ENCODE results near the gene CRACDL.

The CRACDL gene

DNA sequence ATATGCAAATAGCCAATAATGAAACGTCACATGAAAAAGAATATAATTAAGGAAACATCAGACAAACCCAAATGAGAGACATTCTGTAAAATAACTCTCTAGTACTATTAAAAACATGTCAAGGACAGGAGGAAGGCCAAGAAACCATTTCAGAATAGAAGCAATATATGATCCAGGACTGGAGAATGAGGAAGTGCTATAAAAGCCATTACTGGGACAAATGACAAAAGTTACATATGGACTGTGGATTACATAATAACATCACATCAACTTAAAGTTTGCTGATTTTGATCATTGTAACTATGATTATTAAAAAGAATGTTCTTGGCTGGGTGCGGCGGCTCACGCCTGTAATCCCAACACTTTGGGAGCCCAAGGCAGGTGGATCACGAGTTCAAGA lies 81.3 kb downstream of the CRACDL start:
- no peak for DNase-seq (ENCODE audit: low read depth, low spot score)

DNA sequence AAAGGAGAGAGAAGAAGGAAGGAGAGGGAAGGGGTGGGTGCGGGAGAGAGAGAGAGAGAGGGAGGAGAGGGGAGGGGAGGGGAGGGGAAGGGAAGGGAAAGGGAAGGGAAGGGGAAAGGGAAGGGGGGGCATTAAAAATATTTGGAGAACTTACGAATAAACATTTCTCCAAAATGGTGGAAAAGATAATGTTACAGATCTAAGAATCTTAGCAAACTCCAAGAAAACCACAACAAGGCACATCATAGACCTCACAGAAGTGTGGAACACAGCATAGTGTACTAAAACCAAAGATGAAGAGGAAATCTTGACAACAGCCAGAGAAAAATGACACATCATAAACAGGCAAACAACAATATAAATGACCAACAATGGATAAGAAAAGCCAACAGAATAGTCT lies 83.1 kb downstream of the CRACDL start:
- DNase-seq (ENCODE audit: low read depth, low spot score) = no peak

DNA sequence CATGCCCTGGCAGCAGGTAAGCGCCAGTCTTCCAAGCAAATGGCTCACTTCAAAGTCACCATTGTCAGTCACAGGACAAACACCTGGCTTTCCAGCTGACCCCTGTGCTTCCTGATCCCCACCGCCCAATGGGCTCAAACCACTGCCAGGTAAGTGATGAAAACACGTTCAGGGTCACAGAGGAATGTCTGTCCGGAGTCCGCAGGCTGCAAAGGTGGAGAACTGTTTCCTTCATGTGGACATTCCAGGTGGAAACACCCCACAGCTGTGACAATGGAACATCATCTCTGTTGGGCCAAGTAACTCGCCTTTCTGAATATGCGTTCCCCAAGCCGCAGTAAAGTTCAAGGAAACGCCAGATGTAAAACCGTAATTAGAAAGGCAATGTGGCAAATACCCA lies 86.0 kb downstream of the CRACDL start:
- DNase-seq (ENCODE audit: low read depth, low spot score) = no peak

DNA sequence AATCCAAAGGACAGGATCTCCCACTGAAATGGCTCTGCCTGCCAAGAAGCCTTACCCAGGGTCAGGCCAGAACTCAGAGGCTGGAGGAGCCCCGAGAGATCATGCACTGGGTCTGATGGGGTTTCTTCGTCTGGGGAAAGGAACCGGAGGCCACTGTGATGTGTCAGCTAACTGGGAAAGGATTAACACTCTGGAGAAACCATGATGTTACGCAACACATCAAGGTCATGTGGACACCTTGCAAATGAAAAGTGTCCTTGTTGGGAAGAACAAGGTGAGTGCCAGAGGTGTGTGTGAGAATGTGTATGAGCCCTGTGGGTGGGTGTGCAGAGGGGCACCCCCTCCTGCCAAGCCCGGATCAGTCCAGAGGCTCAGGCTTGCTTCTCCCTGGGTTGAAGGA lies 86.9 kb downstream of the CRACDL start:
- DNase-seq (ENCODE audit: low read depth, low spot score) = no peak

DNA sequence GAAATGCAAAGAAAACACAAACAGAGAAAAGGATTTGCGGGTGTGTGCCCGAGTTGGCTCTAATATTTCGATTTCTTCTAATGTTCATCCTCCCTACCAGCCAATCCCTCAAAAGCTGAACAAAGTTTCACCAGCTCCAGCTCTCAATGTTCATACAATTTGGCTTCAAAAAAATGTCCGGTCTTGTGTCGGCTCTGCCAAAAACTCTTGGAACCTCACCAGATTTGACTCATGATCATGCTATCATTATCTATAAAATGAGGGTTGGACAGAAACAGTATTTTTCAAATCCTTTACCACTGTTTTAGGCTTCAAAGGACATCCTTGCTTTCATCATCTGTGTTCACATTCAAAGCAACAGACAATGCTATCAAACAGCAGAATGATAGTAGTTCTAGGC lies 88.2 kb downstream of the CRACDL start:
- no peak for DNase-seq (ENCODE audit: low read depth, low spot score)

DNA sequence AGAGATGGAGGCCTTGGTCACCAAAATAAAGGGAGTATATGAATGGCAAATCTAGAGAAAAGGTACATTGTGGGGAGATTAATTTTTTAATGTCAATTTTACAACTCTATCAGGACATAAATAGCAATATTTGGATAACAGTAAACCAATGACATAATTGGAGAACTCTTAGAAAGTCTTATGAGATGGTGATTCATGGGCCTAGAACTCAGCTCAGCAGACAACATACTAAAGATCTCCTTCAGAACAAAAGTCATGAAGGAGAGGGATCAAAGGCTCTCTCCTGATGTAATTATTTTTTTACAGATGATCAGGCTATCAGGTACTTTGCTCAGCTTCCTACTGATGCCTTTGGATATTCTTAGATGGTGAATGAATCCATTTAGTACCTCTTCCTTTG lies 90.0 kb downstream of the CRACDL start:
- DNase-seq (ENCODE audit: low read depth, low spot score) = no peak

DNA sequence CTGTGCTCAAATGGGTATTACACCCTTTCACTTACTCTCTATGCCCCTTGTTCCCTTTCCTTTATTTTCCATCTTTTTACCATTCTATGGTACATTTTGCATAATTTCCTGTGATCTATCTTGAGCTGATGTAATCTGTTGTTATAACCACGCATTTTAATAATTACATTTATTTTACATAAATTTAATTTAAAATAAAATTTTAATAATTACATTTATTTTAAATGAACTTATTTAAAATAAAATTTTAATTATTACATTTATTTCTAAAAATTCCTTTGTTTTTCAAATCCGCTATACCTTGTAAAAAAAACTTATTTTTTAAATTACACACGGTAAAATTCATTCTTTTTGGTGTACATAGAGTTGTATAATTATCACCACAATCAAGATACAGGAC lies 93.9 kb downstream of the CRACDL start:
- DNase-seq (ENCODE audit: low read depth, low spot score) = no peak

DNA sequence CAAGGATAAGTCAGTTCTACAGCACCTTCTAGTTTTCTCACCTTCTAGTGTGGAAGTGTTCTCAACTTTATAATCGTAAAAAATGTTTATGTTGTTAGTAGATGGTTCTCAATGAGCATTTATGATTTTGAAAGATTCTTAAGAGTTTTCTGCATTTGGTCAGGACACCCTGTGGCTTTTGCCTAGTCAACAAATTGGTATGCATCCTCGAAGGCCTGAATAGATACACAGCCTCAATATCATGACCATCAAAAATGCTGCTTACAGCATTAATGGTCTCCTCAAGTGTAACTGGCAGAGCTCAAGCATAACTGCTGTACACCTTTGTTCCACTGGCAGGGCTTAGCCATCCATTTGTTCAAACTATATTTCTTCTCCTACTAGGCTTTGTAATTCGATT lies 96.7 kb downstream of the CRACDL start:
- peak; percentile 20 for DNase-seq (ENCODE audit: low read depth, low spot score)

DNA sequence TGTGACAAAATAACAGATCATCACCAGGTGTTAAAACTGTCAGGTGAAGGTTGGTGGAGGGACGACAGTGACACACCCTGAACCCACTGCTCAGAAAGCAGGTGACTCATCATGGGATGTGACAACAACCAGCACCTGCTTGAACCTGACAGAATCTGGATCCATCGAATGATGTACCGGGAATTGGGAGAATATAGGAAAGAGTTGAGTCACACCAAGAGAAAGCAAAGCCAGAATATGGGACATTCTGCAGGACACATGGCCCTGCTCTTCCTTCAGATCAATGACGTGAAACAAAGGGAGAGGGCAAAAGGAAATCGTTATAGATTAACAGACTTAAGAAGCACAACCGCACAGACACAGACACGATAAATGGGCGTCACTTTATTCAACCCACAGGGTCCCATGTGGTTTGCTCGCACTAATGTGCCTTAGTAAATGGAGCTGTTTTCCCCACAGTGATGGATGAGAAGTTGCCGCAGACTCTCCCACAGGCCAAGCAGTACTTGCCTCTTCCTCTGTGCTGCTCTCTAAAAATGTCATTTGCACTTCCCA lies 100.1 kb downstream of the CRACDL start:
- DNase-seq (ENCODE audit: low read depth, low spot score) = no peak

DNA sequence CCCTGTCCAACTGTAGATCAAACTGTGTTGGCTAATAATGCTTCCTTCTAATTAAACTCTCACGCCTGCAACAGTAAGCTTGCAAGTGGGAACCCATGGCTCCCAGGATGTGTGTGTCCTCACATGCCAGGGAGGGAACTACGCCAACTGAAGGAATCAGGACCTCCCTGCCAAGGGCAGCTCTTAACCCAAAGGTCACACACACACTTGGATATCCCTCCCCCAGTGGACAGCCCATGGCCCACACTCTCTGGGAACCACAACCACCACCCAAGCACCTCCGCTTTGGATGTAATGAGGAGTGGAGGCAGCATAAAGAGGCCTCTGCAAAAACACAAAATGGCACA lies 102.1 kb downstream of the CRACDL start:
- no peak for DNase-seq (ENCODE audit: low read depth, low spot score)

DNA sequence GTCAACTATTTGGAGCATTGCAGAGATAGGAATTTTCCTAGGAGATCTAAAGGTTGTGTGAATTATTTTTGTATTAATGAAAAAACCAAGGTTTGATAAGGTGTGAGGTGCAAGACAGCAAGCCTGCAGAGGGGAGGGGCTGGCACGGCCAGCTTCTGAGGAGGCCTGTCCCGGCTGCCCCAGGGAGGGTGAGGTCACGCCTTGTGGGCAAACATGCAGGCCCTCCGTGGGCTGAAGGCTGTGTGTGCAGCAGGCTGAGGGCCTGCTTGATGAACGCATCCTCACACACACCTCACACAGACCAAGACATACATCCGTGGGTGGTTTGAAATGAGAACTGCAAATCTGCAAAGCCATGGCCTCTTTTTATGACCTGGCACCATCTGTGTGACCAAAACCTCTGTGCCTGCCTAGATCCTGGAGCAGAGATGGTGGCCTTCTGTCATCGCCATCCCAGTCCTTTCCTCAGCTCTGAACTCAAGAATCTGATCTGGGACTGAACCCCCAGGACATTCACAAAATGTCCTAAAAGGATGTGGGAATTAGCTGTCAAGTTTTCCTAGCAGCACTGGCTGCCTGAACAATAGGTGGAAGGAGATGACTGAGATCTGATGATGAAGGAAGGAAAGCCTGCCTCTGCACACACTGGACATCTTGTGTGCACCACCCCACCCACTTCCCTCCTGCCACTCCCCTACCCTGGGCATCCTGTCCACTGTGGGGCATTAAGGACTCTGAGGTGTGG lies 102.7 kb downstream of the CRACDL start:
- DNase-seq (ENCODE audit: low read depth, low spot score) = no peak

DNA sequence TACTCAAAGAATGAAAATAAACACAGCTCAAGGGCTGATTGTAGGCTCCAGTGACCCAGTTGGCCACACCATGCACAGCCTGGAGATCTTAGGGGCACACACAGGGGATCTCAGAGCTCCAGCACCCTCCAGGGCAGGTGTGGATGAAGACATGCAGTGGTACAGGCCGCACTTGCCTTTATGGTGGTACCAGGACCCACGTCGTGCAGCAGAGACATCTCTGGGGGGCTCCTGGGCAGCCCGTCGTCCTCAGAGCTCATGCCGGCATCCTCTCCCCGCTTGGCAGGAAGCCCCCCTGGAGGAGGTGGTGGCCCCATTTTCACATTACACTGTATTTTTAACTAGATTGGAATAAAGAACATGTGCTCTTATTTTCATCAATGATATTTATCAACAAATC lies 103.9 kb downstream of the CRACDL start:
- DNase-seq (ENCODE audit: low read depth, low spot score) = no peak

DNA sequence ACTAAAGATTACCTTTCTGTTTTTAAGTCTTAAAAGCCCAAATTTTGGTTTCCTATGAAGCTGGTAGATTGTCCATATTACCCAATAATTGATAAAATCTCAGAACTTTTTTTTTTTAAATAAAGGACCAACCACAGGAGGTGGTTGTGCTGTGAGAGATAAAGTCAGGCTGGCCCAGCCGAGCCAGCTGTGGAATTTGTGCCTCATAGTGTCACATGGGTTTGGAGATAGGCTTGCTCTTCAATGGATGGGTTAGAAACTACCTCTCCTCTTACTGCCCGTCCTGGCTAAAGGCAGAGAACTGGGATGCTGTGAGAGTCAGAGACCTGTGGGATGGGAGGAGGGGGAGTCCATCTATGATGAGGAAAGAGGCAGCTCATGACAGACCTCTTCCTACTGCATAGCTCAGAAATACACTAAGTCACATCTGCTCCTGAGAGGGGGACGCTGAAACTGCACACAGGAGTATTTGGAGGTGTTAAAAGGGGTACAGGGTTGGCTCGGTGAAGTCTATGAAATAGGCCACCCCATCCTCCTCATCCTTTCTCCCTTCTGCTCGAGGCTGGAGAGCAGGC lies 105.4 kb downstream of the CRACDL start:
- DNase-seq (ENCODE audit: low read depth, low spot score) = no peak

DNA sequence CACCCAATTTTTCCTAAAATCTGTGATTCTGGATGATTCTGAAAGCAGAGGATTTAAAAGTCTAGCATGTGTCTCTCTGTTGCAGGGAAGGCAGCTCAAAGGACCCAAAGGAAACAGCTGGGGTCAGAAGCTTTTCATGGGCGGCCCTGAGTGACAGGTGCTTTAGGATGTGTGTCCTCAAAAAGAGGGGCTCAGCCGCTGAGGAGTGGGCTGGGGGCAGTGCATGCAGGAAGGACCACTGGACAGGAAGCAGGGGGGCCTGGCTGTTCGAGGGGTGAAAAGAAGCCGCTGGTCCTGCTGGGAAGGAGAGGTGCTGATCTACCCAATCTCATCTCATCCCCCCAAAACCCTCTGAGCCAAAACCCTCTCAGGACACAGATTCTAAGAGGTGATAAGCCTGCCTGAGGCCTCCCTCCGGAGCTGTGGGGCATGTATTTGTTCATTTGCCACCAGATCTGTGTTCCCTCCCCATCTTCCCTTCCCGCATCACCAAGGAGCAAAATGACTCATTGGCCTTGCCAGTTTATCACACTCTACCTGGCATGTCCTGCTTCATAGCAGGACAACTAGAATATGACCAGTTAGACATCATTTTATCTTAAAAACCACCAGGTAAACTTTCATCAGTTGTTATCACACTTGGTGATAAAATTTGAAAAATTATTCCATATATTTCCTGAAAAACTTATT lies 106.3 kb downstream of the CRACDL start:
- DNase-seq (ENCODE audit: low read depth, low spot score) = no peak

DNA sequence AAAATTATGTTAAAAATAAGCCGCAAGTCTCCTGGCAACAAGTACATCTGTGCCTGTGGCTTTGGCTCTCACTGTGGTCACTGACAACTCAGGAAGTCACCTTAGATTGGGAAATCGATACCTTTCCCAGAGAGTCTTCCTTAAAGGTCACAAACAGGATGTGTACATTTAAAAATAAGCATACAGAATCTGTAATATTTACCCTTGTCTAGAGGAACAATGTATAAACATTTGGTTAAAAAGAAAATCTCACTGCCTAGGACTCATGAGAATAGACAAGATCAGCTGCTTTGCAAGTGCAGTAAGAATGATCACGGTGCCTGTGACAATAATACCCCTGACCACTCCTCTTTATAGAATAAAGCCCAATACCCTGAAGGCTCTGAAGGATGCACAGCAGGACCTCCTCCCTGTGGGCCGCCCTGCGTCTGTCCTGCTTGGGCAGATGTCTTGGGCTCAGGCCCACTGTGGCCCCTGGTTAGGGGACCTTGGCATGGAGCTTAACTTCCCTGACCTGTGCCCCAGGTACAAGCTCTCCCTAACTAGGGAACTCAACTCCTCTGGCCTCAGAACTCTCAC lies 107.1 kb downstream of the CRACDL start:
- no peak for DNase-seq (ENCODE audit: low read depth, low spot score)

DNA sequence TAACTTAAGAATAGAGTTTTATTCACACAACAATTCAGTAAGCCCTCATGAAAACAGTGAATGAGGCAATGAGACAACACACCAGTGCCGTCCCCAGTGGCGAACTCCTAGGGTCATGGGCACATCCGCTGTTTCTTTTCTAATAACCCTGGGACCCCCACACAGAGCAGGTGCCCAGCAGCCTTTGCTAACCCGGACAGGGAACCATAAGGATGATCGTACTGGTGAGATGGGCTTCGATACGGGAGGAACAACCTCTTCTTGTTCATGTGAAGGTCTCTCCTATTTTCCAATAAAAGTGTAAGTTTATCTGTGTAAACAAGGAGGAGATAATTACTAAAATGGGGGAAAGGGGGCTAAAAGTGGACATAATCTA lies 107.7 kb downstream of the CRACDL start:
- DNase-seq (ENCODE audit: low read depth, low spot score) = no peak

DNA sequence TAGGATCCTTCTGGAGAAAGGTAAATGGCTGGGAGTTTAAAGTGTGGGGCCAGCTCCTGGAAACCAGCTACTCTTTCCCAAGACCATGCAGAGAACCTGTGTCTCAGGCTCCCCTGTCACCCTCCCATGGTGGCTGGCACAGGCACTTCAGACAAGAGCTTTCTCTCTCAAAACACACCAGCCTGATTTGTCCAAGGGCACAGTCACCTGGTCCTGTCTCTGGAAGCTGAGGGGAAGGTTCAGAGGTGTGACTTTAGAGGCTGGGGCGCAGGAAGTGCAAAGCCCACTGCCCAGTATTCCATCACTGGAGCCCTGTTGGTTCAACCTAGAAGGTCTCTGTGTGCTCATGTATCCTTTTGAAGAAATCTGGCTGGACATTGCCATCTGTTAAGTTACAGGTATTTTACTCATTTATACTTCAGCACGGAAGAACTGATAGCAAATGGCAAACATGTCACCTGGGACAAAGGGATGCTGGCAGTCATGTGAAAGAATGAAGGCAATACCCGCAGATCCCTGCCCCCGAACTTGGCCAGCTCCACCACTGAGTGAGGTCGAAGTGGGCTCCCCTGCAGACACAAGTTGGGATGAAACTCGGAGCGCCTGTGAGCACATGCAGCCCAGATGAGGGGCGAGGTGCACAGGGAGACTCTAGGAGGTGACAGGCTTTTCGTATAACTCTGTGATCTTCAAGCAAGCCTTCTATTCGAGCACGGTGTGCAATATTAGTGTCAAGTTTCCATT lies 108.2 kb downstream of the CRACDL start:
- no peak for DNase-seq (ENCODE audit: low read depth, low spot score)

DNA sequence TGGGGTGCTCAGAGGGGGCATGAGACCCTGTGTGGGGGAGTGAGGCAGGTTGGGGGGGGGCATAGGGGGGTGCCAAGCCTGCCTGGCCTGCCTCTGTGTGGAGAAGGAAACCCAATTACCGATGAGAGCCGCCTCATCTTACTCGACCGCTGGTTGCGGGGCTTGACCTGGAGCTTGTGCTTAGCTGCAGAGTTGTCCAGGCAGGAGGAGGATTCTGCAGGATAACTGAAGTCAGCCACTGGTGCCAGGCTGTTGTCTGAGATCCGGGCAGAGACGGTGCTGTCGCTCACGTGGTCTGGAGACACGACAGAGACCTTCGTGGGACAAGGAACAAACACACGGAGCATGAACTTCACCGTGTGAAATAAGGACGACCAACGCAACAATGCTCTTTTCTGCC lies 109.2 kb downstream of the CRACDL start:
- DNase-seq (ENCODE audit: low read depth, low spot score) = no peak

DNA sequence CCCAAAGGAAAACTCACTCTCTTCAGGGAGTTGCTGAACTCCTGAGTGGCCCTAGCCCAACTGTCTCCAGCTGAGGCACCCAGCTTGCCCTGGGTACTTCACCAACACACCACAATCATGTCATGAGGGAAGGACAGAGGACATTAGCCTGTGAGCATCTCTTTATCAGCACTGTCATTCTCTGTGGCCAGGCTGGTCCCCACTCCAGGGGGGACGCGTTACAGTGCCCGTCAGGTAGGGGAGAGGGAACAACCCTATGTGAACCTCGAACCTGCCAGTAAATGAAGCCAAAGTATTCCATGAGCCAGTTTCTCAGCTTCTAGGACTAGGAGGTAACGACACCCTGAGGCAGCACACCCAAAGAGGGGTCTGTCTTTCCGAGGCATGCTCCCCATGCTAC lies 110.2 kb downstream of the CRACDL start:
- DNase-seq (ENCODE audit: low read depth, low spot score) = no peak

DNA sequence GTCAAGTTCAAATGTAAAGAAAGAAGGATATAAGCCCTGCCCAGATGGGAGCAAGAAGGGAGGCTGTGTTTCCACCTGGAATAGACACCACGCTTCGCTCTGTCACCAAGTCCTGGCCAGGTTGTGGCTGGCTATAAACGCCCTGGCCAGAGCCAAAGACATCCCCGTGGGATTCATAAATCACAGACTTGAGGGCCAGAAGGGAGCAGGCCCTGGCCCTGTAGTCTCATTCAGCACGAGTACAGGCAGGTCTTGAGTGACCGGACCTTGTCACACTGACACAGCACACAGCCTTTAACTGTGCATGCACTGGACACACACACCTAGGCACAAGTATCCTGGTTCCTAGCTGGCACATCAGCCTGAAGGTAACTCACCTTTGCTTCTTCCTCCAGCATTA lies 110.6 kb downstream of the CRACDL start:
- DNase-seq (ENCODE audit: low read depth, low spot score) = no peak

DNA sequence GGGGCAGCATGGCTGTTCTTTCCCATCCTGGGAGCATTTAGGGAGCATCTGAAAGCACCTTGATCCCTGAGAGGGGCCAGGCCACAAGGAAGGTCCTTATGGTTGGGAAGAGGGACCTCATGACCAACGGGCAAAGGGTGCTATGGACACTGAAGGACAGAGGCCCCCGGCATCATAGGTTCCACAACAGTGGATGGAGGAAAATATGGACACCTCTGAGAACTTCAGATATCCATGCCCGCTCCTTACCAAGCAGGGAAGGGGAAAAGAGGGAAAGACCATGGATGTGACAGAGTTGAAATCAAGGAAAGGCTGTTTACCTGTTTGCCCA lies 111.0 kb downstream of the CRACDL start:
- DNase-seq (ENCODE audit: low read depth, low spot score) = no peak
